T follicular helper cell (primary cell): ENCODE measurements around the gene TRPC5OS.

ENCODE experiments used
- DNase-seq: peaks from one replicate; pipeline ENCODE4 v3.0.0-alpha.2; 2020; ENCODE audit warnings: low read depth

Gene TRPC5OS

GRCh38 chrX:111896148-111896547, 20.2 kb downstream of the TRPC5OS start:
- no peak for DNase-seq

GRCh38 chrX:111914398-111915090, 38.6 kb downstream of the TRPC5OS start:
- no peak for DNase-seq

GRCh38 chrX:111917591-111917990, 41.6 kb downstream of the TRPC5OS start:
- no peak for DNase-seq

GRCh38 chrX:111928456-111928855, 52.5 kb downstream of the TRPC5OS start:
- no peak for DNase-seq
